GM21717 (cell line): ENCODE measurements around the gene SIN3A.
"Not testable (repeated sequence)": the region's sequence is repeated elsewhere in the genome, so short reads cannot be mapped to it uniquely, and the experiment has no call there.

ENCODE experiments used
- ATAC-seq: cut with Tn5 transposase; IDR thresholded peaks from one replicate; pipeline ENCODE4 v1.9.1; 2021; ENCODE audit warnings: mild to moderate bottlenecking, moderate library complexity; ENCODE audit not compliant: unreplicated experiment

SIN3A gene

GRCh38 chr15:75450307-75451201 is 936 bp downstream of the SIN3A start:
- ATAC-seq: peak; percentile 25

GRCh38 chr15:75449585-75450306 is 1.7 kb downstream of the SIN3A start:
- ATAC-seq: no peak

- not testable (repeated sequence) for ATAC-seq
Observed at GRCh38 chr15:75448171-75448570, 3.3 kb downstream of the SIN3A start.

DNA sequence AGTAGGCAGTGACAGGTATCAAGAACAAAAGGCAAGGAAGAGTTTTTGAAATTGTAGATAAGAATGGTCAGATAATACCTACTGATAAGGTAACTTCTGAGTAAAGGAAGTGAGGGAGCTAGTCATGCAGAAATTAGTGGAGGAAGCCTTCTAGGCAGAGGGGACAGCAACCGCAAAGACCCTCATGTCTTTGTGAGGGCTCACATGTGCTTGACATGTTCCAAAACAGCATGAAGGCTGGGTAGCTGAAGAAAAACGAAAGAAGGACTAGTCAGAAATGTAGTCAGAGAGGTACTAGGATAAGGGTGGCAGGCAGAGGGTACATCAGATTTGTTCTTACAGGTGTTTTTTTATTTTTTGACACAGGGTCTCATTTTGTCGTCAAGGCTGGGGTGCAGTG is 5.3 kb downstream of the SIN3A start:
- no peak for ATAC-seq

GRCh38 chr15:75445324-75445723 is 6.2 kb downstream of the SIN3A start:
- ATAC-seq: not testable (repeated sequence)

DNA sequence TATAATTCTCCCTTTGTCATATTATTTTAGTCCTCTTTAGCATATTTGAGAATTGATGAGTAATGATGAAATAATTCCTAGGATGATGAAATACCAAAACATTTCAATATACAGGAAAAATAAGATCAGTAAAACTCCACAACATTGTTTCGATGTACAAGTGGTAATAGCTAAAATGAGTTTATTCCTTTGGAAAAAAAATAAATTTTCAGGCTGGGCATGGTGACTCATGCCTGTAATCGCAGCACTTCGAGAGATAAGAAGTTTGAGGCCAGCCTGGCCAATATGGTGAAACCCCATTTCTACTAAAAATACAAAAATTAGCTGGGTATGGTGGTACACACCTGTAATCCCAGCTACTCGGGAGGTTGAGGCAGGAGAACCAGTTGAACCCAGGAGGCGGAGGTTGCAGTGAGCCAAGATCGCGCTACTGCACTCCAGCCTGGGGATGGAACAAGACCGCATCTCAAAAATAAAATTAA is 7.5 kb downstream of the SIN3A start:
- not testable (repeated sequence) for ATAC-seq

GRCh38 chr15:75437721-75438120 is 13.8 kb downstream of the SIN3A start:
- ATAC-seq: no peak

GRCh38 chr15:75436881-75437280 is 14.6 kb downstream of the SIN3A start:
- no peak for ATAC-seq

- no peak for ATAC-seq
Observed at GRCh38 chr15:75431682-75432081, 19.8 kb downstream of the SIN3A start.

GRCh38 chr15:75431270-75431669 is 20.2 kb downstream of the SIN3A start:
- no peak for ATAC-seq

- no peak for ATAC-seq
Observed at GRCh38 chr15:75430259-75430658, 21.2 kb downstream of the SIN3A start.

DNA sequence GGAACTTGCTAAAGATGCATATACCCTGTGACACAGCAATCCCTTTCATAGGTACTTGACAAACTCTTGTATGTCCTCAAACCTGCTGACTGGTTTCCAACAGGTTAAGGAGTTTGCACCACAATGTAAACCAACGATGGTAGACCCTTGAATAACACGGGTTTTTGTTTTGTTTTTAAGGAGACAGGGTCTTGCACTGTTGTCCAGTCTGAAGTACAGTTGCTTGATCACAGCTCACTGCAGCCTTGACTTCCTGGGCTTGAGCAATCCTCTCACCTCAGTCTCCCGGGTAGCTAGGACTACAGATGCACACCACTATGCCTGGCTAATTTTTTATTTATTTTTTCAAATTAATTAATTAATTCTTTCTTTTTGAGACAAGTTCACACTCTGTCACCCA is 23.3 kb downstream of the SIN3A start:
- no peak for ATAC-seq

DNA sequence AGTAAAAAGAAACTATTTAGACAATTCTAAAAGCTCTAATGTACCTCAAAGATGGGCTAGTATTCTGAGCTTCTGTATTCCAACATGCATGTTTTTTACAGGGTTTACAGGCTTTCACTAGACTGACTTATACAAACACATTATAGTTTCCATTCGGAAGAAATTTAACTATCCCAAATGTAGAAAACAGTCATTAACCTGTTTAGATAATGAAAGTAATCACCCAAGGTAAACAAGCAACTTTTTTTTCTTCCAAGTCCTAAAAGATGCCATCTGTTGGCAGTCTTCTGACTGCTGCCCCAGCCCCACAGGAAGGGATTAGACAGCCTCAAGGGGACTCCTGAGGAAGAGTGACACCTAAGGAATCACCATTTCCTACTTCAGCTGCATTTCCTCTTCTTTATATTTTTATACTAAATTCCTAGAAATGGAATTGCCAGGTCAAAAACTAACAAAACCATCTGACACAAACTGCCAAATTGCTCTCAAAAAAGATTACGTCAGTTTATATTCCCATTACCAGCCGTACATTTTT is 25.5 kb downstream of the SIN3A start:
- ATAC-seq: no peak

DNA sequence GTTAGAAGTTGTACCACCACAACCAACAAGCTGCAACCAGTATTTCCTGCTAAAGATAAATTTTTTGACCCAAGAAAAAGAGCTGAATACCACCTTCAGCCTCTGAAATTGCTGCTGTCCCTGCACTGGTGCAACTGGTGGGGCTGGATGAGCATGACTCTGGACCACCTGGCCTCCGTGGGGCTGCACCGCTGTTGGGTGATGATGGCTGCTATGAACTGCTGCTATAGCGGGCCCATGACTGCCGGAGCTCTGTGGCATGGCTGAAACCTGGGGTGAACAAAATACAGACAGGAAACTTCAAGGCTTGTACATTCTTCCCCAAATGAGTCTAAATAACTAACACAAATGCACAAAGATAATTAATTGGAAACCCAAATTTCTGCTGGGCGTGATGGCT is 28.9 kb downstream of the SIN3A start:
- no peak for ATAC-seq

- ATAC-seq: no peak
Observed at GRCh38 chr15:75420698-75421097, 30.8 kb downstream of the SIN3A start.

- ATAC-seq: no peak
Observed at GRCh38 chr15:75416584-75416983, 34.9 kb downstream of the SIN3A start.

- ATAC-seq: no peak
Observed at GRCh38 chr15:75410196-75410595, 41.3 kb downstream of the SIN3A start.

GRCh38 chr15:75407083-75407482 is 44.4 kb downstream of the SIN3A start:
- ATAC-seq: no peak

- no peak for ATAC-seq
Observed at GRCh38 chr15:75403892-75404291, 47.6 kb downstream of the SIN3A start.

DNA sequence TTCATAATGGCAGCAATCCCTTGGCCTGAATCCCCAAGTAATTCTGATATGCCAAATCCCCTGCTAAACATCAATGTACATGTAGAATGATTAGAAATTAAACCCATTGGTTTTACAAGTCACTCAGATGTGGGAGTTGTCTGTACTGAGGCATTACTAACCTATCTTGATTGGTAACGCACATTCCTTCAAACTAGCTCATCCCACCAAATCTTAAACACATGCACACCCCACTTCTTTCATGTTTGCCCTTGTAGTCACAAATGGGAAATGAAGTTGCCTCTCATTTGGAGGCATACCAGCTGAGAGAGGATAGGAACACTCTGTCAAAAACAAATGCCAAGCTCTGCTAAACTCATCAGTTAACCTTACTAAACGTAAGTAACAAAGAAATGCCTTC is 54.0 kb downstream of the SIN3A start:
- no peak for ATAC-seq

DNA sequence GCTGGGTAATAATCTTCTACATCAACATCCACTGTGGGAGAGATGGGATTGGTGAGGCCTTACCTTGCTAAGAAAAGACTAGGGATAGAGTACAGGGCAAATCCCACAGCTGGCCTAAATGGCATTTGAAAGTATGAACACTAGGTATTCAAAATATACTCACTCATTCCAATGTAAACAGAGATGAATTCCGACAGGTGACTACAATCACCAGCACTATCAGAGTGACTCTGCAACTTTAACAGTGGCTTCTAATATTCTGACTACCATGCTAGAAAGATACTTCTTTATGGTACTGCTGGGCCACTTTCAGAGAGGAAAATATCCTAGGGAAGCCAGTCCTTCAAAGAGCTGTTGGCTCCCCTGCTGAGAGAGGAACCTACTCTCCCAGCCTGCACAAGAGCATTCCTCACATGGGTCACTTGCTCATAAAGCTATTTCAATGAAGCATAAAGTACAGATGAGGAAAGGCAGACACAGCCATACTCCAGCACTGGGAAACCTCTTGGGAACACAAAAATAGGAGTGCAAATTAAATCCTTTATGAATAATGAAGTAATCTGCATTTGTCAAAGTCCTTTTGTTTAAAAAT is 61.6 kb downstream of the SIN3A start:
- ATAC-seq: no peak
